KMS-11 (cell line): ENCODE data around the gene PLXNA1.

Experiments
- H2AFZ ChIP-seq: fragments of 200-600 bp; sonication (generic); 2 replicates; pipeline ENCODE4 v1.6.1; 2016; ENCODE audit warnings: antibody characterized with exemption, mixed run types, low read depth
- H3K27ac ChIP-seq: fragments of 200-600 bp; sonication (generic); 2 replicates; pipeline ENCODE4 v1.6.1; 2016; ENCODE audit warnings: mild to moderate bottlenecking, mixed run types
- H3K27me3 ChIP-seq: fragments of 200-600 bp; sonication (generic); 2 replicates; pipeline ENCODE4 v1.6.1; 2017; ENCODE audit warnings: mild to moderate bottlenecking, low read depth, mixed run types, moderate library complexity; ENCODE audit not compliant: insufficient read depth
- H3K36me3 ChIP-seq: fragments of 200-600 bp; sonication (generic); 2 replicates; pipeline ENCODE4 v1.6.1; 2017; ENCODE audit warnings: mild to moderate bottlenecking, mixed run types; ENCODE audit not compliant: insufficient read depth
- H3K4me1 ChIP-seq: fragments of 200-600 bp; sonication (generic); 2 replicates; pipeline ENCODE4 v1.6.1; 2016; ENCODE audit warnings: mild to moderate bottlenecking, low read depth, mixed run types; ENCODE audit not compliant: poor library complexity, severe bottlenecking
- H3K4me2 ChIP-seq: fragments of 200-600 bp; sonication (generic); 2 replicates; pipeline ENCODE4 v1.7.0; 2016; ENCODE audit warnings: mild to moderate bottlenecking, mixed run types
- H3K4me3 ChIP-seq: fragments of 200-600 bp; sonication (generic); IDR thresholded peaks from 2 replicates; pipeline ENCODE4 v1.6.1; 2017; ENCODE audit warnings: low read depth, low read length, mixed read lengths; ENCODE audit not compliant: insufficient read depth
- H3K79me2 ChIP-seq: fragments of 200-600 bp; sonication (generic); 2 replicates; pipeline ENCODE4 v1.6.1; 2016; ENCODE audit warnings: low read depth, mixed run types; ENCODE audit not compliant: insufficient read depth
- H3K9ac ChIP-seq: fragments of 200-600 bp; sonication (generic); 2 replicates; pipeline ENCODE4 v1.6.1; 2016; ENCODE audit warnings: mild to moderate bottlenecking, mixed run types
- H4K20me1 ChIP-seq: fragments of 200-600 bp; sonication (generic); 2 replicates; pipeline ENCODE4 v1.6.1; 2016; ENCODE audit warnings: mild to moderate bottlenecking, mixed run types; ENCODE audit not compliant: insufficient read depth
- CTCF ChIP-seq: fragments of 200-600 bp; sonication (generic); conservative IDR thresholded peaks from 2 replicates; pipeline ENCODE4 v1.6.1; 2017; ENCODE audit warnings: low read depth, mild to moderate bottlenecking, antibody characterized with exemption, low read length, moderate library complexity, mixed read lengths

PLXNA1 gene

DNA sequence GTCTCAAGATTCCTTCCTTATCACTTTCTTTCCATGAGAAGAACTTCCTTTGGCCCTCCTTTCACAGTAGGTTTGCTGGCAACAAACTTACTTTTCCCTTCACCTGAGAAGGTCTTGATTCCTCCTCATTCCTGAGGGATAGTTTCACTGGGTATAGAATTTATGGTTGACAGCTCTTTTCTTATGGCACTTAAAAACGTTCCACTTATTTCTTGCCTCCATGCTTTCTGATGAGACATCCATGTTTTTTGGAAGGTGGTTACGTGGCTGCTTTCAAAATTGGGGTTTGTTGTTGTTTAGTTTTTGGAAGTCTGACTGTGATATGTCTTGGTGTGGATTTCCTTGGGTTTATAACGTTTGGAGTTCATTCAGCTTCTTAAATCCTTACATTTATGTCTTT lies 8.2 kb upstream of the PLXNA1 start:
- H3K4me3 ChIP-seq, result no peak overlapping the region
- H3K36me3 ChIP-seq, result no peaks in the 10 kb centered on the region
- H4K20me1 ChIP-seq, result no peaks in the 10 kb centered on the region
- no peak overlapping the region for H2AFZ ChIP-seq
- TF ChIP-seq CTCF, result no peak
- no peak overlapping the region for H3K4me2 ChIP-seq
- no peaks in the 10 kb centered on the region for H3K79me2 ChIP-seq
- H3K9ac ChIP-seq, result no peak overlapping the region
- no peaks in the 10 kb centered on the region for H3K4me1 ChIP-seq
- H3K27ac ChIP-seq, result no peak overlapping the region
- no peaks in the 10 kb centered on the region for H3K27me3 ChIP-seq

DNA sequence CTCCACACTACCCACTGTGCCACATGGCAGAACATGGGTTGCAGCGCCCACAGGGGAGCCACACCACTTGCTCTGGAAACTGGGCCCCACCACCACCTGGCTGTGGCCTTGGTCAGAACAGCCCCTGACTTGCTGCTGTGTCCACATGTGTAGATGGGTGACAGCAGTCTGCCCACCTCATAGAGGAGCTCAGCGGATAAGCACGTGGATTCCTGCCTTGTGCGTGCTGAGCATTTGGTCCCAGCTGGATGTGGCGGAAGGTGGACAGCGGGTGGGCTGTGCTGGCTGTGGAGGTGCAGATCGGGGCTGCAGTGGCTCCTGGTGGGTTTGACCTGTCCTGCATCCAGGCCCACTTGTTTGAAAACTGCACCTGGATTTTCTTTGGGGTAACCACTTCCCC lies 6.0 kb upstream of the PLXNA1 start:
- Histone ChIP-seq H3K9ac (no peak overlapping the region), H3K27me3 (no peaks in the 10 kb centered on the region), H3K4me3 (no peak overlapping the region), H3K27ac (no peak overlapping the region), H3K36me3 (no peaks in the 10 kb centered on the region), H4K20me1 (no peaks in the 10 kb centered on the region), H2AFZ (no peak overlapping the region), H3K4me1 (peaks cover 4% of the 10 kb centered on the region), H3K79me2 (no peaks in the 10 kb centered on the region), H3K4me2 (no peak overlapping the region)
- no peak for TF ChIP-seq CTCF

DNA sequence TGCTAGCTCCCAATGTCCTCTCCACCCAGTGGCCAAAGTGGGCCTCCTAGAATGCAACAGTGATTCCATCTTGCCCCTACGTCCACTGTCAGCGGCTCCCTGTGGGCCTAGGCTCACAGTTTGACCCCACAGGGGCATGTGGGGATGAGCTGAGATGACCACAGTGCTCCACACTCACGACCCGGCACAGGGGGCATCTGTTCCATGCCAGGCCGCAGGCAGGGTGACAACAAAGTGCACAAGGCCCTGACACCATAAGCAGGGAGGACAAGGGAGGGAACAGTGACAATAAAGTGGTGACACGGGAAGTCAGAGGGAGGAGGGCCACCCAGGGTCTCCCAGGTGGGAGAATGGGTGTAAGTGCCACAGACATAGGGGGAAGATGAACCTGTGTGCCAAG lies 5.1 kb upstream of the PLXNA1 start:
- H2AFZ ChIP-seq, result no peak overlapping the region

DNA sequence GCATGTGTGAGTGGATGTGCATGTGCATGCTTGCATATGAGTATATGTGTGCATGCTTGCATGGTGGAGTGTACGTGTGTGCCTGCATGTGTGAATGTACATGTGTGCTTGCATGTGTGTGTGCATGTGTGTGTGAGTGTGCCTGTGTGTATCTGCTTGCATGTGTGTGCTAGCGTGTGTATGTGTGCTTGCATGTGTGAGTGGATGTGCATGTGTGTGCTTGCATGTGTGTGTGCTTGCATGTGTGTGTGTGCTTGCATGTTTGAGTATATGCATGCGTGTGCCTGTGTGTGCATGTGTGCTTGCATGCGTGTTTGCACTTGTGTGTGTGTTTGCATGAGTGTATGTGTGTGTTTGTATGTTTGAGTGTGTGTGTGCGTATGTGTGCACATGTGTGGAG lies 4.6 kb upstream of the PLXNA1 start:
- no peaks in the 10 kb centered on the region for H3K79me2 ChIP-seq
- H3K4me3 ChIP-seq, result no peak overlapping the region
- no peak overlapping the region for H2AFZ ChIP-seq
- no peak overlapping the region for H3K4me2 ChIP-seq
- TF ChIP-seq CTCF, result no peak
- H3K4me1 ChIP-seq, result peaks cover 7% of the 10 kb centered on the region
- H3K9ac ChIP-seq, result no peak overlapping the region
- H3K27me3 ChIP-seq, result no peaks in the 10 kb centered on the region
- H3K36me3 ChIP-seq, result no peaks in the 10 kb centered on the region
- H4K20me1 ChIP-seq, result no peaks in the 10 kb centered on the region
- H3K27ac ChIP-seq, result no peak overlapping the region

More for the DNA sequence above, 5.1 kb upstream of the PLXNA1 start:
- H4K20me1 ChIP-seq, result no peaks in the 10 kb centered on the region
- H3K27ac ChIP-seq, result no peak overlapping the region
- H3K4me1 ChIP-seq, result peaks cover 7% of the 10 kb centered on the region
- H3K36me3 ChIP-seq, result no peaks in the 10 kb centered on the region
- no peak overlapping the region for H3K9ac ChIP-seq
- no peaks in the 10 kb centered on the region for H3K27me3 ChIP-seq
- H3K4me3 ChIP-seq, result no peak overlapping the region
- H3K79me2 ChIP-seq, result no peaks in the 10 kb centered on the region
- H3K4me2 ChIP-seq, result no peak overlapping the region
- no peak for TF ChIP-seq CTCF
